SIG-M5 treated with dmso at 0.1 percent for 504 hours (cell line): ENCODE data around the gene COA8.

Source experiments
- DNase-seq: peaks from one replicate; lab custom pipeline; 2025; ENCODE audit not compliant: unreplicated experiment; lab: John Stamatoyannopoulos, UW

COA8 gene

GRCh38 chr14:103547941-103548462 is 14.8 kb upstream of the COA8 start:
- no peak for DNase-seq

- no peak for DNase-seq
These were observed 14.1 kb upstream of the COA8 start for GRCh38 chr14:103548463-103549351.

GRCh38 chr14:103549361-103550311 is 13.1 kb upstream of the COA8 start:
- DNase-seq = no peak

DNA sequence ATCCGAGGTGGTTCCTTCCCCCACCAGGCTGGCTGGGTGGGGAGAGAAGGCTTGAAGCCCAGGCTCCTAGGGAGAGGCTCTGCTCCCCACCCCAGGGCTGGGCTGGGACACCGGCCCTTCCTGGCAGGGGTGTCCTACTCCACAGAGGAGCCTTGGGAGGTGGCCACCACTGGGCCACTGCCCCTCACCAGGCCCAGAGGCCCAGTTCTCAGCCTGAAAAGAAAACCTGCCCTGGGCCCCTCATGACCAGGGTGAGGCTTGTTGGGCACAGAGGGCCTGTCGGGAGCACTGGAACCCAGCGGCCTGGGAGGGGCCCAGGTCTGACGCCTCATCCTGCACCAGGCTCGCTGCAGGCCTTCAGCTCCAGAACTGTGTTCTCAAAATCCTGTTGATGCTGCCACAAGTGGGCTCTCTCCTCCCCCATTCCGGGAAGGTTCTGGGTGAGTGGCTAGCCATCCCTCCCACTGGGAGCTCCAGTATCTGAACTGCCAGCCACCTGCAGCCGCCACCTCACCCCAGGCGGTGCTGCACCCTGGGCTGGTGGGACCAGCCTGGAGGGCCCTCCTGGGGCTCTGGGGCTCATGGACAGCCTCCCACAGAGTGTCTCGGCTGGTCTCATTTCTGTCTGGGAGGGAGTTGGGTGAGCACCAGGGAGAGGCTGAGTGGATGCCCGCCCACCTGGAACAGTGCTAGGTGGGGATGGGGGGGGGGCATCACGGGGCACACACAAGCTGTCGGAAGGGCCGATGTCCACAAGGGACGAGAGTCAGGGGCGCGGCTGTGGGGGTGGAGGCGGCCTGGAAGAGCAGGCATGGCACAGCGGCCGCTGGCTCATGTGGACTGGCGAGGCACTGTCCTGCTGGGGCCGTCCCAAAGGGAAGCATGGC is 12.1 kb upstream of the COA8 start:
- no peak for DNase-seq

- no peak for DNase-seq
These were observed 11.4 kb upstream of the COA8 start for GRCh38 chr14:103551338-103551762.

GRCh38 chr14:103552011-103552845 is 10.5 kb upstream of the COA8 start:
- DNase-seq = no peak

DNA sequence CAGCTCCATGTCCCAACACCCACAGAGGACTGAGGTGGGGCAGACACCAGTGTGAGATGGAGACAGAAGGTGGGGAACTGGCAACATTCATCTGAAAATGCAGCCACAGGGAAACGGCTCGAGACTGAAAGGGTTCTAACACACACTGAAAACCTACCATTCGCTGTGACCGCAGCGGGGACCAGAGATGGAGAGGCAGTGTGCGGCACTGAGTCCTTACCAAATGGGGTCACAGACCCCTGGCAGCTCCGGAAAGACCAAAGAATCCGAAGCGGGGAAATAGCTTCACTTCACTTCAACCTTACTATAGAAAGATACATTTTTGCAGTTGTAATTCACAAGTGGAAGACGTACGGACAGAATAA is 9.9 kb upstream of the COA8 start:
- DNase-seq = no peak

DNA sequence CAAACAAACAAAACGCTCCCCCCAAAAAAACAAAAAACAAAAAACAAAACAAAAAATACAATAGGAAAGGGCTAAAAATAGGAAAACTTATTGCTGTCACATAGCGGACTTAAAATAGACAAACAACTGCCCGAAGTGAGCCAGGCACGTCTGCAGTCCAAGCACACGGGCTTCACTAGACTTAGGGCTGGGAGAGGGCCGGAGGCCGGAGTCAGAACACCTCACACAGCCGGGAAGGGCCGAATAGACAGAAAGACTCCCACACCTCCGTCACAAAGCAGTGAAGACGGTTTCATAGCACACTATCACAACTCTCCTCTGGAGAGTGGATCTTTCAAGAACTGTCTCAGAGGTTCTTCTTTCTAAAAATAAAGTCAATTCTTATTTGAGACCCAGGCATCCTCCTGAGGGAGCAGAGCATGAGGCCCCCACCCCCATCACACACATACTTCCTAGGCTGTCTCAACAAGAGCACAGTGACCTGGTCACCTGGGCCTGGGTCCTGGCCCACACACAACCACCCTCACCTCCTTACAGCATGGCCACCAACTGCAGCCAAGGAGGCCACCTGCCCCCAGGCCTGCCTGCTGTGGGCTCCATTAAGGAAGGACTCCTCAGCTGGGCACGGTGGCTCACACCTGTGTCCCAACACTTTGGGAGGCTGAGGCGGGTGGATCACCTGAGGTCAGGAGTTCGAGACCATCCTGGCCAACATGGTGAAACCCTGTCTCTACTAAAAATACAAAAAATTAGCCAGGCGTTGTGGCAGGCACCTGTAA is 7.0 kb upstream of the COA8 start:
- DNase-seq = no peak

DNA sequence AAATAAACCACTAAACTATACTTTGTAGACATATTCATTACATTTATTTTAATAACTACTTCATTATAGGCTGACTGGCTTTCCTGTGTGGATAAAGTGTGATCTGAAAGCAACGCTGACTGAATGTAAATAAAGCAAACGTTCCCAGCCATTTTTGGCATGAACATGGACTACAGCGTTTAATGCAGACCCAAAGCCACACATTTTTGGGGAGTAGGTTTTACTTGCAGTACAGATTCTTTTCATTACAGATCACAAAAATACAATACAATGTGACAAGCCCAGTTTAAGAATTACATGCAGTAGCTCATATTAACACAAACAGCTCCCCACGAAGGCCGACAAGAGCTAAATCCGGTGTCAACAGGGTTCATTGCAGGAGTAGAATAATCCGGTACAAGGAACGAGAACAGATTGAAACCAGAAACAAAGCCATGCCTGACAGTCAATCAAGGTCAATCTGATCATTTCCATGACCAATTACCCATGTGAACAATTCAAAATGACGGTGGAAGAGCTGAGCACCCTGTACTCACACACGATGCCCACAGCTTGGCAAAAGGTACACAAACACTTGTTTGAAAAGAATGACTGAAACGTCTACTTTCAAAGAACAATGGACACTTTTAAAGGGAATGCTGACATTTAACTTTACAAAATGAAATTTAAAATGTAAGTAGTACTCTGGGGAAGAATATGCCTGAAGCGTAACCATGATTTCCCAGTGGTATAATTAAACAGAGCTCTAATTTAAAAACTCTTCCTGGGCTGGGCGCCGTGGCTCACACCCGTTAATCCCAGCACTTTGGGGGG is 5.6 kb upstream of the COA8 start:
- no peak for DNase-seq

- no peak for DNase-seq
These were observed 4.5 kb upstream of the COA8 start for GRCh38 chr14:103558071-103558882.

GRCh38 chr14:103559766-103560165 is 3.0 kb upstream of the COA8 start:
- no peak for DNase-seq

DNA sequence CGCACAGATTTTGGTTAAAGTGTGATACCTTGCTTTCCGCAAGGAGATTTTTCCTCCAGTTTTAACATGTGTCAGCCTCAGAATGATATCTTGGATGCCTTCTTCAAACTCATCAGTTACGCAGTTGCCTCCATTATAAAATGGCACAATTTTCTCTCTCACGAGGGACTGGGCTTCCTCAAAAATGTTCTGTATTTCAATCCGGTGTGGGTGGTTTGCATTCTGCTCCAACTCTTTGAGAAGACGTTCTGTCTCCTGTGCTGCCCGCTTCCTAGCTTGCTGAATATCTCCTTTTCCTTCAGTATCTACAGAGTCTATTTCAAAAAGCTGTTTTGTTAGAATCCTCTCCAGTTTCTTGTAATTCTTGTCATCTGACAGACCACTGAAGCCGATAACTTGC is 2.1 kb upstream of the COA8 start:
- no peak for DNase-seq

- peak; percentile 19 for DNase-seq
These were observed 1.2 kb upstream of the COA8 start for GRCh38 chr14:103561381-103562178.

DNA sequence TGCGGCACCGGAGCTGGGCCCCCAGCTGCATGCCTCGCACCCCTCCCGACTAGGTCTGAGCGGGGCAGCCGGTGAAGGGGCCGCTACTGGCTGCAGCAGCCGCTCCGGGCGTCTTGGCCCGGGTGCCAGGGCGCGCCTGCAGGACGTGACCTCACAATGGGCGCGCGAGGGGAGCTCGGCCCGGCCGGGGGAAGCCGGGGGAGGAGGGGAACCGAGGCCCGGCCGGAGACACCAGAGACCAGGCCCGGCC is 656 bp upstream of the COA8 start:
- DNase-seq = no peak

DNA sequence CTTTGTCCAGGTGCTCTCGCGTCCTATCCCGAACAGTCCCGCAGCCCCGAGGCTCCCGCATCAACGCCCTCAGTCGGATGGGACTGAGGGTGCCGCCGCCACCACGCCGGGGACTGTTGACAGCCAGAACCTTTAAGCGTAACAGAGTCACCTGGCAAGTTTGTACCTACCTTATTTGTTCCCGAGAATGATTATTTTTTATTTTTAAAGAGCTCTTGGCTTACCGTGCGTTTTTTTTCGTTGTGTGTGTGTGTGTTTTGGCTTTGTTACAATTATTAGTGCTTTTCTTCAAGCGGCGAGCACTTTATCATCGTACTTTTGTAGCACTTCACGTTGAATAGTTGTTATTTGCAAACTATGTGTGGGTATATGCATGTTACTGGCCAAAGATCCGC is 463 bp downstream of the COA8 start:
- no peak for DNase-seq

- no peak for DNase-seq
These were observed 1.2 kb downstream of the COA8 start for GRCh38 chr14:103563844-103564505.
